HG02938 (cell line): ENCODE measurements around the gene WDR45B.
A peak's percentile ranks its signal among the peaks of the same experiment; 100 is the strongest.

ENCODE experiments used
- ATAC-seq: cut with Tn5 transposase; IDR thresholded peaks from one replicate; pipeline ENCODE4 v1.9.1; 2021; ENCODE audit warnings: mild to moderate bottlenecking, moderate library complexity; ENCODE audit not compliant: unreplicated experiment

WDR45B gene

GRCh38 chr17:82648165-82648668 lies at the start of gene WDR45B:
WDR45B (minus strand) TSS chr17:82648444; CDS start chr17:82648340, 104 bp downstream.
- ATAC-seq, result peak; percentile 65

GRCh38 chr17:82697808-82698064 lies 49.5 kb upstream of the WDR45B start:
- no peak for ATAC-seq

- ATAC-seq, result no peak
Measured at GRCh38 chr17:82696916-82697807, 48.9 kb upstream of the WDR45B start.

- ATAC-seq, result no peak
Measured at GRCh38 chr17:82696259-82696658, 48.0 kb upstream of the WDR45B start.

- no peak for ATAC-seq
Measured at GRCh38 chr17:82694647-82695046, 46.4 kb upstream of the WDR45B start.

- no peak for ATAC-seq
Measured at GRCh38 chr17:82693168-82693867, 45.1 kb upstream of the WDR45B start.

GRCh38 chr17:82692268-82692667 lies 44.0 kb upstream of the WDR45B start:
- no peak for ATAC-seq

- ATAC-seq, result no peak
Measured at GRCh38 chr17:82691714-82692113, 43.5 kb upstream of the WDR45B start.

- no peak for ATAC-seq
Measured at GRCh38 chr17:82690786-82691489, 42.7 kb upstream of the WDR45B start.

- ATAC-seq, result no peak
Measured at GRCh38 chr17:82689077-82689476, 40.8 kb upstream of the WDR45B start.

- ATAC-seq, result no peak
Measured at GRCh38 chr17:82687871-82688270, 39.6 kb upstream of the WDR45B start.

- no peak for ATAC-seq
Measured at GRCh38 chr17:82687375-82687861, 39.2 kb upstream of the WDR45B start.

- no peak for ATAC-seq
Measured at GRCh38 chr17:82686366-82687324, 38.4 kb upstream of the WDR45B start.

GRCh38 chr17:82685291-82685690 lies 37.0 kb upstream of the WDR45B start:
- no peak for ATAC-seq

GRCh38 chr17:82684228-82684841 lies 36.1 kb upstream of the WDR45B start:
- ATAC-seq, result no peak

GRCh38 chr17:82683534-82683933 lies 35.3 kb upstream of the WDR45B start:
- no peak for ATAC-seq

GRCh38 chr17:82681547-82681946 lies 33.3 kb upstream of the WDR45B start:
- no peak for ATAC-seq

- no peak for ATAC-seq
Measured at GRCh38 chr17:82679586-82680465, 31.6 kb upstream of the WDR45B start.
